H1 (cell line): ENCODE data around the gene HRH1. TPM values are rescaled to one million over a fixed set of nuclear protein-coding genes. Genes with fewer than 3 reads are reported as not detected.

ENCODE experiments used
- CTCF ChIA-PET: fragments of 300-600 bp; sonication (Branson Sonifier 250); formaldehyde crosslinking; loops from one replicate; lab custom pipeline; 2021; ENCODE audit not compliant: partially characterized antibody; lab: Charles Lee
- POLR2A ChIA-PET: fragments of 300-600 bp; sonication (Branson Sonifier 250); formaldehyde crosslinking; loops from one replicate; lab custom pipeline; 2021; ENCODE audit warnings: inconsistent platforms; ENCODE audit not compliant: partially characterized antibody; lab: Charles Lee
- DNase-seq, 2 experiments: peaks; one replicate each; pipeline versions ENCODE4 v3.0.0 to v3.0.0-alpha.2; 2010 to 2022; ENCODE audit warnings: low spot score in 2 of 2, low read depth in 1 of 2, mixed read lengths in 1 of 2
- FAIRE-seq: peaks from 2 replicates; lab custom pipeline; 2011; peaks lifted over from hg19 to GRCh38; lab: Jason Lieb, UNC
- H2AFZ ChIP-seq: 2 replicates; pipeline ENCODE4 v1.8.1; 2012; ENCODE audit warnings: low read length, inconsistent platforms
- H2AK5ac ChIP-seq: 2 replicates; pipeline ENCODE4 v1.6.1; 2013; ENCODE audit warnings: low read depth, low read length
- H2BK120ac ChIP-seq: replicated peaks from 2 replicates; pipeline ENCODE3; 2013; ENCODE audit warnings: low read depth, low read length, inconsistent platforms
- H2BK12ac ChIP-seq: 2 replicates; pipeline ENCODE4 v1.6.1; 2013; ENCODE audit warnings: low read depth, low read length
- H2BK15ac ChIP-seq: 2 replicates; pipeline ENCODE4 v1.6.1; 2013; ENCODE audit warnings: low read length
- H2BK20ac ChIP-seq: 2 replicates; pipeline ENCODE4 v1.6.1; 2013; ENCODE audit warnings: low read length
- H2BK5ac ChIP-seq: 2 replicates; pipeline ENCODE4 v1.6.1; 2013; ENCODE audit warnings: low read depth, low read length
- H3K14ac ChIP-seq: 2 replicates; pipeline ENCODE4 v1.6.1; 2013; ENCODE audit warnings: inconsistent platforms; ENCODE audit not compliant: insufficient read length
- H3K18ac ChIP-seq: 2 replicates; pipeline ENCODE4 v1.6.1; 2013; ENCODE audit warnings: low read length; ENCODE audit errors: extremely low read depth
- H3K23ac ChIP-seq: 2 replicates; pipeline ENCODE4 v1.6.1; 2013; ENCODE audit warnings: inconsistent platforms; ENCODE audit not compliant: insufficient read length
- H3K23me2 ChIP-seq: 2 replicates; pipeline ENCODE4 v1.6.1; 2013; ENCODE audit warnings: low read depth, low read length
- H3K27ac ChIP-seq: 2 replicates; pipeline ENCODE4 v1.6.1; 2011; ENCODE audit warnings: low read depth, low read length, inconsistent platforms
- H3K27me3 ChIP-seq, 4 experiments: replicated peaks in 1 of 4; 1 replicate in 1 of 4; 2 replicates in 3 of 4; pipeline versions ENCODE4 v1.6.1 to v1.8.1; 2011 to 2013; ENCODE audit warnings: low read length in 3 of 4, mild to moderate bottlenecking in 3 of 4, inconsistent platforms in 2 of 4, mixed read lengths in 2 of 4, moderate library complexity in 1 of 4; ENCODE audit not compliant: control insufficient read depth in 3 of 4, insufficient read depth in 3 of 4; ENCODE audit errors: extremely low read depth in 1 of 4
- H3K36me3 ChIP-seq, 4 experiments: 2 replicates each; pipeline versions ENCODE4 v1.6.1 to v1.8.1; 2011 to 2013; ENCODE audit warnings: mild to moderate bottlenecking in 4 of 4, low read length in 3 of 4, moderate library complexity in 2 of 4, control low read depth in 1 of 4, inconsistent platforms in 1 of 4; ENCODE audit not compliant: insufficient read depth in 4 of 4, control insufficient read depth in 2 of 4
- H3K4ac ChIP-seq: replicated peaks from 2 replicates; pipeline ENCODE3; 2013; ENCODE audit warnings: low read length, low read depth, mixed read lengths, inconsistent platforms; ENCODE audit not compliant: insufficient read length
- H3K4me1 ChIP-seq, 4 experiments: replicated peaks in 1 of 4; 1 replicate in 1 of 4; 2 replicates in 3 of 4; pipeline versions ENCODE4 v1.6.1 to v1.8.1; 2011 to 2013; ENCODE audit warnings: low read length in 3 of 4, inconsistent platforms in 2 of 4, mixed read lengths in 1 of 4; ENCODE audit not compliant: insufficient read depth in 4 of 4, control insufficient read depth in 3 of 4
- H3K4me2 ChIP-seq, 2 experiments: 2 replicates each; pipeline versions ENCODE4 v1.6.1 to v1.8.1; 2011 to 2013; ENCODE audit warnings: low read depth in 2 of 2, low read length in 2 of 2, control low read depth in 1 of 2, inconsistent platforms in 1 of 2, mild to moderate bottlenecking in 1 of 2; ENCODE audit not compliant: insufficient read depth in 1 of 2
- H3K4me3 ChIP-seq, 4 experiments: fragments of 200-600, 300-600 bp in 1 of 4; sonication (generic), shearing (Covaris generic), sonication (Bioruptor Twin) in 1 of 4; 2 replicates each; pipeline versions ENCODE4 v1.5.1 to v1.8.1; 2011 to 2016; ENCODE audit warnings: low read length in 4 of 4, low read depth in 3 of 4, control low read depth in 2 of 4, inconsistent platforms in 2 of 4, mild to moderate bottlenecking in 2 of 4, mixed read lengths in 1 of 4, moderate library complexity in 1 of 4; ENCODE audit not compliant: insufficient read depth in 2 of 4; ENCODE audit errors: extremely low read depth in 1 of 4
- H3K56ac ChIP-seq: replicated peaks from 2 replicates; pipeline ENCODE3; 2013; ENCODE audit warnings: low read depth, mild to moderate bottlenecking, mixed read lengths, low read length, inconsistent platforms; ENCODE audit not compliant: insufficient read length
- H3K79me1 ChIP-seq: 2 replicates; pipeline ENCODE4 v1.6.1; 2013; ENCODE audit warnings: low read depth, low read length, control low read depth
- H3K79me2 ChIP-seq, 2 experiments: 2 replicates each; pipeline versions ENCODE4 v1.6.1 to v1.8.1; 2012 to 2013; ENCODE audit warnings: low read length in 2 of 2, mild to moderate bottlenecking in 2 of 2, inconsistent platforms in 1 of 2; ENCODE audit not compliant: insufficient read depth in 2 of 2, control insufficient read depth in 1 of 2
- H3K9ac ChIP-seq, 4 experiments: replicated peaks in 1 of 4; 1 replicate in 1 of 4; 2 replicates in 3 of 4; pipeline versions ENCODE4 v1.6.1 to v1.8.1; 2011 to 2013; ENCODE audit warnings: low read depth in 3 of 4, low read length in 3 of 4, control low read depth in 2 of 4, mild to moderate bottlenecking in 2 of 4, moderate library complexity in 2 of 4, inconsistent platforms in 1 of 4; ENCODE audit errors: extremely low read depth in 1 of 4
- H3K9me3 ChIP-seq, 2 experiments: 2 replicates each; pipeline versions ENCODE4 v1.6.1 to v1.8.1; 2012 to 2013; ENCODE audit warnings: mild to moderate bottlenecking in 2 of 2, moderate library complexity in 2 of 2, control low read depth in 1 of 2, inconsistent platforms in 1 of 2, low read depth in 1 of 2, low read length in 1 of 2, mixed read lengths in 1 of 2; ENCODE audit not compliant: insufficient read depth in 2 of 2
- H4K20me1 ChIP-seq, 2 experiments: replicated peaks in 1 of 2; 2 replicates each; pipeline versions ENCODE3 to v1.8.1; 2011 to 2013; ENCODE audit warnings: inconsistent platforms in 2 of 2, low read length in 2 of 2, mild to moderate bottlenecking in 1 of 2; ENCODE audit not compliant: insufficient read depth in 2 of 2, control insufficient read depth in 1 of 2
- H4K5ac ChIP-seq: 2 replicates; pipeline ENCODE4 v1.6.1; 2013; ENCODE audit warnings: low read length, low read depth, mixed read lengths, inconsistent platforms; ENCODE audit not compliant: insufficient read length
- H4K8ac ChIP-seq: 2 replicates; pipeline ENCODE4 v1.8.0; 2013; ENCODE audit warnings: mild to moderate bottlenecking, moderate library complexity, low read length, inconsistent platforms; ENCODE audit not compliant: insufficient read depth; ENCODE audit errors: extremely low read depth
- H4K91ac ChIP-seq: replicated peaks from 2 replicates; pipeline ENCODE3; 2013; ENCODE audit warnings: low read length, mixed read lengths, inconsistent platforms; ENCODE audit not compliant: insufficient read length
- FOSL1 ChIP-seq: IDR thresholded peaks from 2 replicates; pipeline ENCODE4 v1.6.1; 2011; ENCODE audit warnings: mild to moderate bottlenecking, low read depth, low read length, moderate library complexity; ENCODE audit not compliant: insufficient read depth
- WGBS, 2 experiments: shearing (Covaris generic) in 1 of 2; methylation state at CpG; one replicate each; pipeline versions ENCODE4 v1.1.6 to v1.1.7; 2013 to 2015; ENCODE audit warnings: low lambda C conversion rate in 2 of 2, mixed read lengths in 2 of 2, inconsistent platforms in 1 of 2, low coverage in 1 of 2, missing lambda C conversion rate in 1 of 2; ENCODE audit not compliant: insufficient replicate concordance in 2 of 2, insufficient coverage in 1 of 2, insufficient read length in 1 of 2; ENCODE audit errors: extremely low coverage in 1 of 2, missing lambda C conversion rate in 1 of 2; 5-methylcytosine and 5-hydroxymethylcytosine counted together
- polyA plus RNA-seq, 7 experiments: library from polyadenylated mRNA; depleted of rRNA in 3 of 7; stranded (reverse) in 5 of 7; unstranded in 2 of 7; fragments of >200 nt in 5 of 7; fragments of 200-250 nt in 2 of 7; gene quantifications; 1 replicate in 5 of 7; 2 replicates in 1 of 7; 4 replicates in 1 of 7; pipeline versions ENCODE4 v1.2.1 to v1.2.3, GENCODE V29; 2011 to 2013; ENCODE audit warnings: missing spikeins in 2 of 7, mixed read lengths in 2 of 7
- total RNA-seq: library from RNA; stranded (reverse); fragmentation: NEBNext Ultra II Directional; extraction: Animal tissue kit (Norgen Biotek cat#: 25700); gene quantifications from 2 replicates; pipeline ENCODE4 v1.2.1, GENCODE V29; 2021

The HRH1 gene
- total and polyA plus RNA-seq, 2 of the 8 experiments (the other 6 are each of a cell fraction or from before 2014, with no cell fraction given), result 0.11 TPM; not detected in 1

DNA sequence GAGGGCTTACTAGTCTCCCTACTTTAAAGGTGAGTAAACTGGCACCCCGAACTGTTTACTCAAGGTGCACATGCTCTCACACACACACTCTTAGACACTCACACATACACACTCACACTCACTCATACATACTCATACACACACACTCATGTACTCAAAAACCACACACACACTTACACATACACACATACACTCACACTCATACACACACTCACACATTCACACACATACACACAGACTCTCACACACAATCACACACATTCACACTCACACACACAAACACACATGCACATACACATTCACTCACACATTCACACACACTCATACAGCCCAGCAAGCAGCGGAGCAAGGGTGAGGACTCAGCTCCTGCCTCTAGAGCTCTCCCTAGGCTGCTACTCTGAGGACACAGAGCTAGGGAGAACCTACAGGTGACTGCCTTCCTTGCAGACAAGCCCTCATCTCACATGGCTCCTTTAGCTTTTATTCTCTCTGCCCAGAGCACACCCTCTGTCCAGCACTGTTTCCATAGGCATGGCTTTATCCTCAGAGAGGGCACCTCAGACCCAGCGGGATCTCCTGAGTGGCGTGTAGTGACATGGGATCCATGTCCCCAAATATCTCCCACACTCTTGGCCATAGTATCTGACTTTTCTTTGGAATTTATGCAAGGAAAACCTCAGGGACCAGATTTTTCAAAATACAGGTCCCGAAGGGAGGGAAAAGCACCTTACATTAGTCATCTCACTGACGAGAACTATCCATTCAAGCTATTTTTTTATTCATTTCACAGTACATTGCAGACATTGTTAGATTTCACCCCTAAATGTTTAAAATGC lies 91.8 kb downstream of the HRH1 start:
- Histone ChIP-seq H3K79me1 (no peaks in the 10 kb centered on the region), H3K9ac (no peak overlapping the region; a peak in 1 of 7 replicates), H3K23me2 (peaks cover 5% of the 10 kb centered on the region; the same call in 1 of the 2 replicates), H2BK12ac (0 out of 2 replicates have a peak overlapping the region, but pooled peaks have one; percentile 50), H2AFZ (no peak overlapping the region; the same call in 1 of the 2 replicates), H3K79me2 (no peaks in the 10 kb centered on the region), H3K18ac (no peak overlapping the region), H2BK20ac (no peak overlapping the region), H3K56ac (no peak overlapping the region), H4K5ac (no peak overlapping the region), H4K8ac (no peak overlapping the region), H3K4me2 (no peak overlapping the region), H4K20me1 (peaks cover 0 to 2% of the 10 kb centered on the region in 2 experiments), H3K27ac (no peak overlapping the region), H4K91ac (no peak overlapping the region), H3K27me3 (no peaks in the 10 kb centered on the region; a peak in 1 of 7 replicates), H3K23ac (no peak overlapping the region), H3K14ac (no peak overlapping the region), H2BK5ac (no peak overlapping the region), H3K4me3 (no peak overlapping the region), H3K36me3 (no peaks in the 10 kb centered on the region), H3K9me3 (no peaks in the 10 kb centered on the region), H2BK15ac (0 out of 2 replicates have a peak overlapping the region, but pooled peaks have one; percentile 19), H3K4me1 (no peaks in the 10 kb centered on the region; a peak in 1 of 7 replicates), H3K4ac (no peak overlapping the region), H2BK120ac (no peak overlapping the region), H2AK5ac (no peak overlapping the region; the same call in 1 of the 2 replicates)
- DNase-seq, result no peak
- 94% methylated on average over 6 of the region's 6 CpGs; no CpG with 5 or more reads in 1 of the 2 experiments for WGBS, 2 experiments
- no peak for FAIRE-seq
- ChIA-PET POLR2A (interaction anchor here (1.6 kb wide), 1 partner anchor 27 kb away, joined by 7 read pairs; the partner anchor contains the start of gene ATG7), CTCF (interaction anchor here (0.7 to 3.2 kb wide), 4 partner anchors 8 to 94 kb away, joined by 3 to 15 read pairs (median 3); no protein-coding TSS in a partner anchor)
- TF ChIP-seq FOSL1, result no peak
